GM21717 (cell line): ENCODE data around the gene WDR17.

Experiments used
- ATAC-seq: cut with Tn5 transposase; IDR thresholded peaks from one replicate; pipeline ENCODE4 v1.9.1; 2021; ENCODE audit warnings: mild to moderate bottlenecking, moderate library complexity; ENCODE audit not compliant: unreplicated experiment

The WDR17 gene

DNA sequence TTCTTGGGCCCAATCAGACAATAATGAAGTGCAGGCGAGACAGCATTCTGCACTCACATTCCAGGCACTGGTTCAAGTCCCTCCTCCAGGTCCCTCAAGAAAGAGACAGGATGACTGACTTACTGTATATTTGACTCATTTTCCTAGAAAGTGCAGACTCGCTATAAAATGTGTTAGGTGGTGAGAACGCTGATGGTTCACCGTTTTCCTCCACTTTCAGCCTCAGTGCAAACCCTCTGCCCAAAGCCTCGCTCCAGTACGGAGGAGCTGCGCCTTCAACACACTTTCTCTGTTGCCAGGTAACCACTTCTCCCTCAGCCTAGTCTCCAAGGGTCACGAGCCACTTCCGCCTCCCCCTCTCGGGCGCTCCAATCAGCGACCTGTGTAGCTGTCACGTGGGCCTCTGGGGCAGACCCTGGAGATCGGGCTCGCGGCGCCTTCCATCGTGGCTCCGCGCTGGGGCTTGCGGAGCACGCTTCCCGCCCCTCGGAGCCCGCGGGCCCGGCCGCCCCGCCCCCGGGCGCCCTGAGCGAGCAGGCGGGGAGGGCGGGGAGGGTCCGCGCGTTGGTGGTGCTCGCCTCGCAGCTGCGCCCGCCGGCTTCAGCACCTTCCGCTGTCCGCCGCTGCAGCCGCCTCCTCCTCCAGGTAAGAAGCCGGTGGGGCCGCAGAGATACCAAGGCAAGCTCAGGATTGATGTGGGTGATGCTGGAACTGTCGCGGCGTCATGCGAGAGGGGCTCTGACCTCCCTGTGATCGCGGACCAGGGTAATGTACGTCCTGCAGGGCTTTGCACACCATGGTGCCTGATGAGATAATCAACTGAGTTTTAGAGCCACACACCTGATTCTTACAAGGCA is at the start of gene WDR17:
Gene WDR17 (plus strand): TSS at position 407 of the 857 bp plus-strand sequence. CDS start 45,740 bp downstream, outside the sequence.
- ATAC-seq = peak; percentile 100

- ATAC-seq = no peak
Measured at GRCh38 chr4:176016601-176017000, 49.0 kb upstream of the WDR17 start.

DNA sequence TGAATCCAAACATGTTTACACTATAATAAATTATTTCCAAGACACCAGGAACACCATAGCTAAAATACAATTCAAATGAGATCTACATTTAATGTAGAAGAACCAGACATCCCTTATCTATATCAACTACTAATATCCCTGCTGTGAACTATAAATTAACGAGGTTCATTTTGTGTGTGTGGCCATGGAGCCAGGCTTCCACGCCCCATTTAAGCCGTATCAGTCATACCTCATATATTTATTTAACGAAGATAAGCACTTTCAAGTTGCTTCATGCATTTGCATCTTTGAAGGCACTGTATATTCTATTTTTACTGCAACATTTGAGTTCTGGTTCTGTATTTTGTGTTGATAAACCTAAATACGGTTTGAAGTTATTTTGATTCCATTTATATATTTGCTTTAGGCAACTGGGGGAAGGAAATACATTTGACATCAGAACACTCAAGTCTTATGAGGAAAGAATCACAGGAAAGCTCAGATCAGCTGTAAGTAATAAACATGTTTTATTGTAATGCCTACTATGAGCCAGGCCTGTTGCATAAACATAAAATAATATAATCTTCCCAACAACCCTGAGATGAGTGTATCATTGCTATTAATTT is 45.1 kb upstream of the WDR17 start:
- no peak for ATAC-seq

DNA sequence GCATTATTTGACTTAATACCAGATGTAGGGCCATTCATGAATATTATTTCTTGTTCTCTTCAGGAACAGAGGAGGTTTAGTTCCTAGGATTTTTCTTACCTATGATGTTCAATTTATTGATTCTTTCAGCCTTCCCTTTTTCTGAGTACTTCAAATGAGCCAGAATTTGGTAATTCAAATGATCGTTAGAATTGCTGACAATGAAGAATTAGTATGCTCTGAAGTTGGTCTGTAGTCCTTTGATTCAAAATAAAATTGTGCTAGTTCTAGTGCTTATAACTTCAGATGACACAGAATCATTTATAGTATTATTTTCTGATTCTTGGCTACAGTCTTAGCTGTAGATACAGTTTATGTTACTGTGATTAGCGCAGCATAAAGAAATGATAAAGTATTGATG is 35.2 kb upstream of the WDR17 start:
- ATAC-seq = no peak

GRCh38 chr4:176031922-176032321 is 33.7 kb upstream of the WDR17 start:
- ATAC-seq = no peak

GRCh38 chr4:176032454-176032853 is 33.2 kb upstream of the WDR17 start:
- ATAC-seq = no peak

GRCh38 chr4:176034499-176034898 is 31.1 kb upstream of the WDR17 start:
- no peak for ATAC-seq

GRCh38 chr4:176034936-176035335 is 30.7 kb upstream of the WDR17 start:
- no peak for ATAC-seq

DNA sequence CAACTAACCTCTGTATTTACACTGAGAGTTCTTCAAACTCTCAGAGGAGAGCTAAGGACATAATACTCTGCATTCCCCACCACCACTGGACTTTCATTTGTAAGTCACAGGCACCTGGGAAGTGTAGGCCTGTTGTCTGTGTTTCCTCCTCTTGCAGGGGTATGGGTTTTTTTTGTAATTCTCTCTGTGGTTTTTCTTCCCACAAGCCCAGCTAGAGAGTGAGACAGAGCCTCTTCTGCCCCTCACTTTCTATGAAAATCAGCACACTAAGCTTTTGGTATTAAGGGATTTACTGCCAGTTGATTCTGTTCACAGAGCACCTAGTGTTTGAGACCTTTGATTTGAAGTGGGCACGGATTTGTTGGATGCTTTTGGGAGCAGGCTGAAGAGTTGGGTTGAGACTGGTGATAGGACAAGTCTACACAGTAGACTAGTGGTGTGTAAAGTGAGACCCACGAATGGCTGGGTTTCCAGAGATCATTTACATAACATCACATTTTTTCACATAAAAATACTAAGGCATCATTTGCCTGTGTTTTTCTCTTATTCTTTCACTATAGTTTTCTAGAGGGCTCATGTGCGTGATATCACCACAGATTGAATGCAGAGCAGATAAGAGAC is 28.9 kb upstream of the WDR17 start:
- peak; percentile 85 for ATAC-seq

- ATAC-seq = no peak
Measured at GRCh38 chr4:176038789-176039188, 26.9 kb upstream of the WDR17 start.

DNA sequence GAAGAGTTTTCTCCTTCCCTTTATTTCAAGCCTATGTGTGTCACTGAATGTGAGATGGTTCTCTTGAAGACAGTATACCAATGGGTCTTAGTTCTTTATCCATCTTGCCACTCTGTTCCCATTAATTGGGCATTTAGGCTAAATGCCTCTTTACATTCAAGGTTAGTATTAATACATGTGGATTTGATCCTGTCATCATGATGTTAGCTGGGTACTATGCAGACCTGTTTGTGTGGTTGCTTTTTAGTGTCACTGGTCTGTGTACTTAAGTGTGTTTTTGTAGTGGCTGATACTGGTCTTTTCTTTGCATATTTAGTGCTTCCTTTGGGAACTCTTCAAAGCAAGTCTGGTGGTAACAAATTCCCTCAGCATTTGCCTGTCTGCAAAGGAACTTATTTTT is 23.4 kb upstream of the WDR17 start:
- ATAC-seq = no peak

GRCh38 chr4:176043838-176044588 is 21.6 kb upstream of the WDR17 start:
- no peak for ATAC-seq

DNA sequence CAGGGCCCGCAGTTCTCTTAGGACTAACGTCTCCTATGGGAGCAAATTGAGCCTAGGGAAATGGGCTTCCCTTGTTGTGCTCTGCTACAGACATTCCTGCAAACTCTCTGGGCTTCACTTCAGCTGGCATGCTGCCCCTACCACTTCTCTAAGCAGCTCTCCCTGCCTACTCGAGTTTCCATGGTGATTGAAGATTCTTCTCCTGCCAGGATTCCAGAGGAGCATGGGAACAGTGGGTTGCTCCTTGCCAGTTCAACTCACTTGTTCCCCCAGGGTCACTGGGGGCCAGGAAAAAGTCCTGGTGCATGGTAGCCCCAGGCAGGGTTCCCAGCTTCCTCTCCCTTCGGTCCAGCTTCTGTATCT is 21.1 kb upstream of the WDR17 start:
- no peak for ATAC-seq

DNA sequence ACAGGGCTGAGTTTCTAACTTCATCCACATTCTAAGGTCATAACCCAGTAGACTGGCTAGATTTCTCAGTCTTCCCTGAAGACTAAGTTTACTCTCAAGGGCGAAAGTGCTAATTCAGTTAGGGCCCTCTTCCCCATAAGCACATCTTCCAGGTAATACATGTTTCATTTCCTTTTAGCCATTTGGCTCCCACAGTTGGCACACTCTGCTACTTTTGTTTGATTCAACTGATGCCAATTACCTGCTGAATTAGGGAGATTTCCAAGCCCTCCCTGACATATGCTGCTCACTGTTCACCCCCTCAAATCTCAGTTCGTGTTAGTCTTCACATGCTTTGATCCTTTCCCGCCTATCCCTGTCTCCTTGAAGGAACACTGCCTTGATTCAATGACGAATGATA is 17.0 kb upstream of the WDR17 start:
- ATAC-seq = no peak

- ATAC-seq = peak; percentile 98
Measured at GRCh38 chr4:176052744-176053143, 12.9 kb upstream of the WDR17 start.

GRCh38 chr4:176053785-176054184 is 11.9 kb upstream of the WDR17 start:
- no peak for ATAC-seq

DNA sequence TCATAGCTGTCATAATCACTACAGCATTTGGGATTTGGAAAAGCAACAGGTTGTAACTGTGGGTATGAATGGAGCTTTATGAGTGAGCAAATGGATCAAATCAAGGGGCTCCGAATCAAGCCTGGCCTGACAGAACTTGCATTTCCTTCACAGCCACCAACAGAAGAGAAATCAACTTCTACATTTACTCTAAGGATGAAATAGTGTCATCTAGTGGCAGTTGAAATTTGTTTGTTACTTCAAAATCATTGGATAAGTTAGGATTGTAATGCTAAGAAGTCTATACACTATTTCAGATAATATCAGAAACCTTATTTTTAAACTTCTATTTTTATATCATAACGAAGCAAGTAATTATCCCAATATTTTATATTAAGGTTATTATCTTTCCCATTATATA is 10.7 kb upstream of the WDR17 start:
- no peak for ATAC-seq

DNA sequence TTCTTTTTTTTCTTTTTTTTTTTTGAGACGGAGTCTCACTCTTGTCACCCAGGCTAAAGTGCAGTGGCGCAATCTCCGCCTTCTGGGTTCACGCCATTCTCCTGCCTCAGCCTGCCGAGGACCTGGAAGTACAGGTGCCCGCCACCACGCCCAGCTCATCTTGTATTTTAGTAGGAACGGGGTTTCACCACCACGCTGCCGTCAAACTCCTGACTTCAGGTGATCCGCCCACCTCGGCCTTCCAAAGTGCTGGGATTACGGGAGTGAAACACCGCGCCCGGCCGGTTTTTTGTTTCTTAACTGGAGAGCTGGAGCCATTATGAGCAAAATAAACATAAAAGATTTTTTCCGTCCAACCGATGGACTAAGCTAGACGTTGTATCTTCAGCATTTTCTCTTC is 1.9 kb upstream of the WDR17 start:
- no peak for ATAC-seq

GRCh38 chr4:176064539-176064938 is 1.1 kb upstream of the WDR17 start:
- ATAC-seq = no peak

DNA sequence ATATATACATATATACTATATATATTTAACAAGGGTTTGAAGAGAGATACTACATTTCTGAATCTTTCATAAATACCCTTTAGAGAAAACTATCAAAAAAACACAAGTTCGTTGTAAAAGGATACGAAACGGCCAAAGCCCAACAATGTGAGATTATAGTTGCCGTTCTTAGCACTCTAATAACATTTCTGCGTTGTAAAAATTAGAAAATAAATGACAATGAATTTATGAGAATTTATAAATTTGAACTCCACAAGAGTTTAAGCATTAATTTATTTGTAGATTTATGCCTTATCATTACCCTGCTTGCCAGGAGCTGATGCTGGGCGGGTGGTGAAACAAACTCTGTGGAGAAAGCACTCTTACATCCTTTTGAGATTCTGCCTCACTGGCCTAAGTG is 1.1 kb downstream of the WDR17 start:
- no peak for ATAC-seq

- ATAC-seq = no peak
Measured at GRCh38 chr4:176077561-176077960, 11.9 kb downstream of the WDR17 start.
